IMR-90 (cell line): ENCODE results near the gene CPN2. TPM values are rescaled to one million over a fixed set of nuclear protein-coding genes. Genes with fewer than 3 reads are reported as not detected.

Experiments
- ATAC-seq: fragments of 200-7000 bp; cut with Tn5 transposase; 2 replicates; pipeline ENCODE4 v1.9.1; 2020; ENCODE audit warnings: low read depth, mild to moderate bottlenecking, moderate library complexity
- BruUV-seq: library from RNA; stranded (reverse); fragments of 400-500 nt; replicated peaks from 2 replicates; lab custom pipeline; 2021; lab: Mats Ljungman, UMichigan
- CTCF ChIA-PET: fragments of 300-600 bp; formaldehyde crosslinking; extraction: SDS; loops from one replicate; lab custom pipeline; 2021; ENCODE audit warnings: antibody characterized with exemption; lab: Yijun Ruan, JAX
- POLR2A ChIA-PET: fragments of 300-600 bp; sonication (Branson Sonifier 250); formaldehyde crosslinking; loops from one replicate; lab custom pipeline; 2022; ENCODE audit warnings: antibody characterized with exemption; ENCODE audit not compliant: unreplicated experiment; lab: Charles Lee
- DNase-seq: peaks from one replicate; pipeline ENCODE4 v3.0.0; 2013
- H2AFZ ChIP-seq: replicated peaks from 2 replicates; pipeline ENCODE3; 2013; ENCODE audit warnings: low read length, mild to moderate bottlenecking; ENCODE audit not compliant: poor library complexity
- H2AK5ac ChIP-seq: 2 replicates; pipeline ENCODE4 v1.6.1; 2013; ENCODE audit warnings: low read depth, low read length, inconsistent platforms
- H2AK9ac ChIP-seq: replicated peaks from 2 replicates; pipeline ENCODE3; 2013; ENCODE audit warnings: mild to moderate bottlenecking, low read depth, low read length, moderate library complexity; ENCODE audit not compliant: poor library complexity
- H2BK120ac ChIP-seq: 2 replicates; pipeline ENCODE4 v1.6.1; 2013; ENCODE audit warnings: low read depth, low read length, inconsistent platforms
- H2BK15ac ChIP-seq: 3 replicates; pipeline ENCODE4 v1.6.1; 2013; ENCODE audit warnings: low read depth, low read length, inconsistent platforms
- H2BK20ac ChIP-seq: 2 replicates; pipeline ENCODE4 v1.6.1; 2013; ENCODE audit warnings: low read depth, mild to moderate bottlenecking, inconsistent platforms, low read length, moderate library complexity
- H2BK5ac ChIP-seq: 2 replicates; pipeline ENCODE4 v1.6.1; 2013; ENCODE audit warnings: mild to moderate bottlenecking, low read depth, low read length, inconsistent platforms; ENCODE audit not compliant: poor library complexity, severe bottlenecking
- H3K14ac ChIP-seq: replicated peaks from 2 replicates; pipeline ENCODE4 v1.6.1; 2013; ENCODE audit warnings: low read depth, low read length, inconsistent platforms
- H3K18ac ChIP-seq: 2 replicates; pipeline ENCODE4 v1.6.1; 2013; ENCODE audit warnings: low read depth, low read length, control low read depth
- H3K23ac ChIP-seq: 2 replicates; pipeline ENCODE4 v1.6.1; 2013; ENCODE audit warnings: low read depth, low read length, inconsistent platforms
- H3K27ac ChIP-seq: 2 replicates; pipeline ENCODE4 v1.5.1; 2013; ENCODE audit warnings: mild to moderate bottlenecking, control low read depth, low read length; ENCODE audit not compliant: insufficient read depth
- H3K27me3 ChIP-seq: 2 replicates; pipeline ENCODE4 v1.6.1; 2013; ENCODE audit warnings: low read length; ENCODE audit not compliant: control insufficient read depth, insufficient read depth
- H3K36me3 ChIP-seq: 2 replicates; pipeline ENCODE4 v1.6.1; 2013; ENCODE audit warnings: low read length, mixed read lengths; ENCODE audit not compliant: control insufficient read depth, insufficient read depth
- H3K4ac ChIP-seq: 2 replicates; pipeline ENCODE4 v1.6.1; 2013; ENCODE audit warnings: low read depth, low read length, inconsistent platforms
- H3K4me1 ChIP-seq: 2 replicates; pipeline ENCODE4 v1.6.1; 2013; ENCODE audit warnings: low read length, mixed read lengths; ENCODE audit not compliant: control insufficient read depth, insufficient read depth
- H3K4me2 ChIP-seq: 2 replicates; pipeline ENCODE4 v1.6.1; 2013; ENCODE audit warnings: low read depth, mild to moderate bottlenecking, control low read depth, low read length, moderate library complexity
- H3K4me3 ChIP-seq: 2 replicates; pipeline ENCODE4 v1.5.1; 2013; ENCODE audit warnings: low read depth, mild to moderate bottlenecking, control low read depth, low read length, moderate library complexity; ENCODE audit not compliant: insufficient read depth
- H3K56ac ChIP-seq: 2 replicates; pipeline ENCODE4 v1.6.1; 2013; ENCODE audit warnings: low read length, inconsistent platforms; ENCODE audit not compliant: insufficient read depth; ENCODE audit errors: extremely low read depth
- H3K79me1 ChIP-seq, 2 experiments: 2 replicates each; pipeline ENCODE4 v1.6.1; 2013; ENCODE audit warnings: low read length in 2 of 2, inconsistent platforms in 1 of 2, low read depth in 1 of 2
- H3K9ac ChIP-seq: 2 replicates; pipeline ENCODE4 v1.6.1; 2013; ENCODE audit warnings: low read depth, low read length, control low read depth
- H3K9me1 ChIP-seq: 2 replicates; pipeline ENCODE4 v1.6.1; 2013; ENCODE audit warnings: low read length, inconsistent platforms; ENCODE audit not compliant: insufficient read depth
- H3K9me3 ChIP-seq: 2 replicates; pipeline ENCODE4 v1.6.1; 2013; ENCODE audit warnings: low read length; ENCODE audit not compliant: control insufficient read depth, insufficient read depth
- H4K20me1 ChIP-seq: 2 replicates; pipeline ENCODE4 v1.6.1; 2013; ENCODE audit warnings: low read length, inconsistent platforms; ENCODE audit not compliant: insufficient read depth
- H4K5ac ChIP-seq: 2 replicates; pipeline ENCODE4 v1.6.1; 2013; ENCODE audit warnings: mild to moderate bottlenecking, low read depth, low read length, control low read depth
- H4K8ac ChIP-seq, 2 experiments: 2 replicates each; pipeline ENCODE4 v1.6.1; 2013; ENCODE audit warnings: low read depth in 2 of 2, low read length in 2 of 2, control low read depth in 1 of 2, inconsistent platforms in 1 of 2
- H4K91ac ChIP-seq: 2 replicates; pipeline ENCODE4 v1.6.1; 2013; ENCODE audit warnings: low read depth, low read length, inconsistent platforms; ENCODE audit not compliant: insufficient read depth
- BHLHE40 ChIP-seq: fragments of 150-350 bp; IDR thresholded peaks from 2 replicates; pipeline ENCODE4 v1.6.1; 2016; ENCODE audit warnings: mild to moderate bottlenecking, low read depth, low read length
- FOS ChIP-seq: fragments of 150-350 bp; IDR thresholded peaks from 2 replicates; pipeline ENCODE4 v1.6.1; 2016; ENCODE audit warnings: low read depth, low read length
- MAZ ChIP-seq: IDR thresholded peaks from 2 replicates; pipeline ENCODE4 v1.6.1; 2012; ENCODE audit warnings: low read depth, mild to moderate bottlenecking, low read length, improper control_type of control experiment, moderate library complexity, borderline replicate concordance
- MXI1 ChIP-seq: IDR thresholded peaks from 2 replicates; pipeline ENCODE4 v1.6.1; 2012; ENCODE audit warnings: low read depth, mild to moderate bottlenecking, low read length, moderate library complexity, borderline replicate concordance
- POLR2A ChIP-seq: IDR thresholded peaks from 2 replicates; pipeline ENCODE4 v1.6.1; 2012; ENCODE audit warnings: mild to moderate bottlenecking, low read depth, low read length
- RAD21 ChIP-seq: IDR thresholded peaks from 2 replicates; pipeline ENCODE4 v1.6.1; 2012; ENCODE audit warnings: low read length, improper control_type of control experiment
- RCOR1 ChIP-seq: IDR thresholded peaks from 2 replicates; pipeline ENCODE4 v1.6.1; 2012; ENCODE audit warnings: mild to moderate bottlenecking, low read length, improper control_type of control experiment; ENCODE audit not compliant: insufficient replicate concordance
- WGBS, 2 experiments: methylation state at CpG; one replicate each; pipeline versions ENCODE4 v1.1.5 to v1.1.7; 2013; ENCODE audit warnings: missing lambda C conversion rate in 2 of 2; ENCODE audit not compliant: insufficient read length in 1 of 2; ENCODE audit errors: extremely low coverage in 2 of 2; 5-methylcytosine and 5-hydroxymethylcytosine counted together
- dilution Hi-C: fragments of 300-500 bp; cut with HindIII; formaldehyde crosslinking; loops from one replicate; pipeline ENCODE4 v1.14.3; 2018; ENCODE audit warnings: low sequenced_read_pairs; ENCODE audit not compliant: unreplicated experiment
- in situ Hi-C: fragments of 300-500 bp; cut with MboI; formaldehyde crosslinking; loops from 3 replicates; pipeline ENCODE4 v1.14.3; 2019; ENCODE audit warnings: low sequenced_read_pairs, inconsistent platforms, mixed read lengths
- intact Hi-C: fragments of 100-400 bp; cut with micrococcal nuclease; formaldehyde crosslinking; loops from 2 replicates; pipeline ENCODE4 v1.10.0; 2022
- polyA plus RNA-seq, 3 experiments: library from polyadenylated mRNA; depleted of rRNA; stranded (reverse); fragments of >200 nt; gene quantifications; 2 replicates each; pipeline ENCODE4 v1.2.3, GENCODE V29; 2012; ENCODE audit warnings: low replicate concordance in 1 of 3
- total RNA-seq: library from RNA; depleted of rRNA; stranded (reverse); fragments of >200 nt; gene quantifications from 2 replicates; pipeline ENCODE4 v1.2.3, GENCODE V29; 2012
- TF ChIP-seq, protein P1 (sequence below): conservative IDR thresholded peaks from 2 replicates; pipeline ENCODE4 v1.5.1; 2012; ENCODE audit warnings: mild to moderate bottlenecking, low read depth, low read length, improper control_type of control experiment

CPN2 gene
- total and polyA plus RNA-seq, 2 of the 4 experiments (the other 2 are of a cell fraction) = 0.07 TPM; not detected in 1

- no peak overlapping the region for H3K14ac ChIP-seq
- no peak overlapping the region for H4K91ac ChIP-seq
- dilution Hi-C loops (no loop called here), in situ Hi-C loops (no loop called here), intact Hi-C loops (no loop called here)
- H3K4ac ChIP-seq = no peak overlapping the region
- TF ChIP-seq BHLHE40 (no peak), FOS (no peak), RCOR1 (no peak), RAD21 (no peak), POLR2A (no peak), MXI1 (no peak), MAZ (no peak)
- TF ChIP-seq, protein P1, sequence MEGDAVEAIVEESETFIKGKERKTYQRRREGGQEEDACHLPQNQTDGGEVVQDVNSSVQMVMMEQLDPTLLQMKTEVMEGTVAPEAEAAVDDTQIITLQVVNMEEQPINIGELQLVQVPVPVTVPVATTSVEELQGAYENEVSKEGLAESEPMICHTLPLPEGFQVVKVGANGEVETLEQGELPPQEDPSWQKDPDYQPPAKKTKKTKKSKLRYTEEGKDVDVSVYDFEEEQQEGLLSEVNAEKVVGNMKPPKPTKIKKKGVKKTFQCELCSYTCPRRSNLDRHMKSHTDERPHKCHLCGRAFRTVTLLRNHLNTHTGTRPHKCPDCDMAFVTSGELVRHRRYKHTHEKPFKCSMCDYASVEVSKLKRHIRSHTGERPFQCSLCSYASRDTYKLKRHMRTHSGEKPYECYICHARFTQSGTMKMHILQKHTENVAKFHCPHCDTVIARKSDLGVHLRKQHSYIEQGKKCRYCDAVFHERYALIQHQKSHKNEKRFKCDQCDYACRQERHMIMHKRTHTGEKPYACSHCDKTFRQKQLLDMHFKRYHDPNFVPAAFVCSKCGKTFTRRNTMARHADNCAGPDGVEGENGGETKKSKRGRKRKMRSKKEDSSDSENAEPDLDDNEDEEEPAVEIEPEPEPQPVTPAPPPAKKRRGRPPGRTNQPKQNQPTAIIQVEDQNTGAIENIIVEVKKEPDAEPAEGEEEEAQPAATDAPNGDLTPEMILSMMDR = no peak
- no peak overlapping the region for H2BK5ac ChIP-seq
- H2AFZ ChIP-seq = no peak overlapping the region
- H3K4me2 ChIP-seq = no peak overlapping the region
- ChIA-PET POLR2A (no interaction called here), CTCF (no interaction called here)
- H3K9ac ChIP-seq = no peak overlapping the region
- H3K9me1 ChIP-seq = 0 out of 2 replicates have a peak, but pooled peaks cover 3% of the 10 kb centered on the region
- no peak overlapping the region for H3K4me3 ChIP-seq
- H2AK9ac ChIP-seq = no peak overlapping the region
- H3K23ac ChIP-seq = no peak overlapping the region
- no TSS peak for BruUV-seq
- H3K27me3 ChIP-seq = peaks cover 29% of the 10 kb centered on the region
- 80% methylated on average over 1 of the region's 6 CpGs; no CpG with 5 or more reads in 1 of the 2 experiments for WGBS, 2 experiments
- no peak overlapping the region for H3K56ac ChIP-seq
- H3K9me3 ChIP-seq = no peaks in the 10 kb centered on the region
- no peak overlapping the region for H2BK120ac ChIP-seq
- H3K36me3 ChIP-seq = no peaks in the 10 kb centered on the region
- DNase-seq = no peak
- no peak overlapping the region for H2BK15ac ChIP-seq
- no peaks in the 10 kb centered on the region for H4K20me1 ChIP-seq
- no peak overlapping the region for H3K27ac ChIP-seq
- no peak for ATAC-seq
- no peaks in the 10 kb centered on the region for H3K4me1 ChIP-seq
- no peaks in the 10 kb centered on the region for H3K79me1 ChIP-seq
- no peak overlapping the region for H3K18ac ChIP-seq
- no peak overlapping the region for H4K8ac ChIP-seq
- H2AK5ac ChIP-seq = no peak overlapping the region
- no peak overlapping the region for H2BK20ac ChIP-seq
- H4K5ac ChIP-seq = no peak overlapping the region
These were observed 28.1 kb upstream of the CPN2 start for GRCh38 chr3:194379231-194379630.
